Mesothelial cell of epicardium (in vitro differentiated cells): ENCODE data around the gene DPY19L1. TPM values are rescaled to one million over a fixed set of nuclear protein-coding genes. Genes with fewer than 3 reads are reported as not detected.
A peak's percentile ranks its signal among the peaks of the same experiment; 100 is the strongest.
"Not testable (repeated sequence)": the region's sequence is repeated elsewhere in the genome, so short reads cannot be mapped to it uniquely, and the experiment has no call there.

ENCODE experiments used
- DNase-seq, 2 experiments: peaks; one replicate each; pipeline ENCODE4 v3.0.0; 2021; ENCODE audit warnings: low spot score in 2 of 2; ENCODE audit not compliant: unreplicated experiment in 2 of 2
- H3K27ac Mint-ChIP-seq: 2 replicates; pipeline ENCODE4 v1.8.0; 2021; ENCODE audit warnings: mixed read lengths
- H3K27me3 Mint-ChIP-seq: 2 replicates; pipeline ENCODE4 v1.8.0; 2021; ENCODE audit warnings: low read depth, mixed read lengths
- H3K36me3 Mint-ChIP-seq: 2 replicates; pipeline ENCODE4 v1.8.0; 2021; ENCODE audit warnings: mixed read lengths
- H3K4me1 Mint-ChIP-seq: 2 replicates; pipeline ENCODE4 v1.8.0; 2021; ENCODE audit warnings: mixed read lengths
- H3K4me3 Mint-ChIP-seq: 2 replicates; pipeline ENCODE4 v1.8.0; 2021; ENCODE audit warnings: mild to moderate bottlenecking, moderate library complexity, mixed read lengths
- H3K9me3 Mint-ChIP-seq: 2 replicates; pipeline ENCODE4 v1.8.0; 2021; ENCODE audit warnings: mixed read lengths
- CTCF ChIP-seq: fragments of 200-600 bp; sonication (generic); IDR thresholded peaks from one replicate; pipeline ENCODE4 v1.5.0; 2021; ENCODE audit warnings: antibody characterized with exemption; ENCODE audit not compliant: unreplicated experiment
- total RNA-seq: library from RNA; stranded (reverse); gene quantifications from 3 replicates; pipeline ENCODE4 v1.2.1, GENCODE V29; 2021

Gene DPY19L1
- total RNA-seq, 1 donor from 2014 or later = 21.8 TPM

GRCh38 chr7:35004531-35005095 lies 32.7 kb downstream of the DPY19L1 start:
- no peak overlapping the region for H3K4me3 Mint-ChIP-seq
- H3K9me3 Mint-ChIP-seq = peaks cover 6% of the 10 kb centered on the region
- no peak for DNase-seq
- peaks cover 4% of the 10 kb centered on the region for H3K36me3 Mint-ChIP-seq
- H3K27ac Mint-ChIP-seq = no peak overlapping the region
- H3K27me3 Mint-ChIP-seq = no peaks in the 10 kb centered on the region
- no peak for TF ChIP-seq CTCF
- peaks cover 4% of the 10 kb centered on the region for H3K4me1 Mint-ChIP-seq

- H3K27me3 Mint-ChIP-seq = no peaks in the 10 kb centered on the region
- H3K36me3 Mint-ChIP-seq = peaks cover 4% of the 10 kb centered on the region
- H3K27ac Mint-ChIP-seq = peak overlapping the region; percentile 66
- no peak for TF ChIP-seq CTCF
- no peak overlapping the region for H3K4me3 Mint-ChIP-seq
- H3K4me1 Mint-ChIP-seq = peaks cover 4% of the 10 kb centered on the region
- peaks cover 6% of the 10 kb centered on the region for H3K9me3 Mint-ChIP-seq
- no peak for DNase-seq
Observed at GRCh38 chr7:35003679-35004303, 33.5 kb downstream of the DPY19L1 start.

- not testable (repeated sequence) for H3K27ac Mint-ChIP-seq, H3K36me3 Mint-ChIP-seq, H3K9me3 Mint-ChIP-seq, H3K4me1 Mint-ChIP-seq, DNase-seq, H3K4me3 Mint-ChIP-seq, H3K27me3 Mint-ChIP-seq
Observed at GRCh38 chr7:35003177-35003650, 34.1 kb downstream of the DPY19L1 start.

GRCh38 chr7:34998335-34998734 lies 39.0 kb downstream of the DPY19L1 start:
- not testable (repeated sequence) for H3K4me3 Mint-ChIP-seq, H3K9me3 Mint-ChIP-seq, H3K27ac Mint-ChIP-seq, H3K4me1 Mint-ChIP-seq, H3K36me3 Mint-ChIP-seq, DNase-seq, H3K27me3 Mint-ChIP-seq

GRCh38 chr7:34996423-34997090 lies 40.7 kb downstream of the DPY19L1 start:
- DNase-seq, H3K9me3 Mint-ChIP-seq, H3K36me3 Mint-ChIP-seq, H3K4me3 Mint-ChIP-seq, H3K27ac Mint-ChIP-seq, H3K27me3 Mint-ChIP-seq, H3K4me1 Mint-ChIP-seq: not testable (repeated sequence)

GRCh38 chr7:34995757-34996156 lies 41.5 kb downstream of the DPY19L1 start:
- TF ChIP-seq CTCF = no peak
- DNase-seq = no peak
- Mint-ChIP-seq H3K36me3 (no peaks in the 10 kb centered on the region), H3K4me3 (no peak overlapping the region), H3K27ac (no peak overlapping the region), H3K27me3 (no peaks in the 10 kb centered on the region), H3K9me3 (no peaks in the 10 kb centered on the region), H3K4me1 (no peaks in the 10 kb centered on the region)
